IMR-90 (cell line): ENCODE measurements around the gene TMCC1. TPM values are rescaled to one million over a fixed set of nuclear protein-coding genes. Genes with fewer than 3 reads are reported as not detected.

Experiments
- ATAC-seq: fragments of 200-7000 bp; cut with Tn5 transposase; 2 replicates; pipeline ENCODE4 v1.9.1; 2020; ENCODE audit warnings: low read depth, mild to moderate bottlenecking, moderate library complexity
- BruUV-seq: library from RNA; stranded (reverse); fragments of 400-500 nt; replicated peaks from 2 replicates; lab custom pipeline; 2021; lab: Mats Ljungman, UMichigan
- CTCF ChIA-PET: fragments of 300-600 bp; formaldehyde crosslinking; extraction: SDS; loops from one replicate; lab custom pipeline; 2021; ENCODE audit warnings: antibody characterized with exemption; lab: Yijun Ruan, JAX
- POLR2A ChIA-PET: fragments of 300-600 bp; sonication (Branson Sonifier 250); formaldehyde crosslinking; loops from one replicate; lab custom pipeline; 2022; ENCODE audit warnings: antibody characterized with exemption; ENCODE audit not compliant: unreplicated experiment; lab: Charles Lee
- DNase-seq: peaks from one replicate; pipeline ENCODE4 v3.0.0; 2013
- H2AFZ ChIP-seq: replicated peaks from 2 replicates; pipeline ENCODE3; 2013; ENCODE audit warnings: low read length, mild to moderate bottlenecking; ENCODE audit not compliant: poor library complexity
- H2AK5ac ChIP-seq: 2 replicates; pipeline ENCODE4 v1.6.1; 2013; ENCODE audit warnings: low read depth, low read length, inconsistent platforms
- H2AK9ac ChIP-seq: replicated peaks from 2 replicates; pipeline ENCODE3; 2013; ENCODE audit warnings: mild to moderate bottlenecking, low read depth, low read length, moderate library complexity; ENCODE audit not compliant: poor library complexity
- H2BK120ac ChIP-seq: 2 replicates; pipeline ENCODE4 v1.6.1; 2013; ENCODE audit warnings: low read depth, low read length, inconsistent platforms
- H2BK15ac ChIP-seq: 3 replicates; pipeline ENCODE4 v1.6.1; 2013; ENCODE audit warnings: low read depth, low read length, inconsistent platforms
- H2BK20ac ChIP-seq: 2 replicates; pipeline ENCODE4 v1.6.1; 2013; ENCODE audit warnings: low read depth, mild to moderate bottlenecking, inconsistent platforms, low read length, moderate library complexity
- H2BK5ac ChIP-seq: 2 replicates; pipeline ENCODE4 v1.6.1; 2013; ENCODE audit warnings: mild to moderate bottlenecking, low read depth, low read length, inconsistent platforms; ENCODE audit not compliant: poor library complexity, severe bottlenecking
- H3K14ac ChIP-seq: replicated peaks from 2 replicates; pipeline ENCODE4 v1.6.1; 2013; ENCODE audit warnings: low read depth, low read length, inconsistent platforms
- H3K18ac ChIP-seq: 2 replicates; pipeline ENCODE4 v1.6.1; 2013; ENCODE audit warnings: low read depth, low read length, control low read depth
- H3K23ac ChIP-seq: 2 replicates; pipeline ENCODE4 v1.6.1; 2013; ENCODE audit warnings: low read depth, low read length, inconsistent platforms
- H3K27ac ChIP-seq: 2 replicates; pipeline ENCODE4 v1.5.1; 2013; ENCODE audit warnings: mild to moderate bottlenecking, control low read depth, low read length; ENCODE audit not compliant: insufficient read depth
- H3K27me3 ChIP-seq: 2 replicates; pipeline ENCODE4 v1.6.1; 2013; ENCODE audit warnings: low read length; ENCODE audit not compliant: control insufficient read depth, insufficient read depth
- H3K36me3 ChIP-seq: 2 replicates; pipeline ENCODE4 v1.6.1; 2013; ENCODE audit warnings: low read length, mixed read lengths; ENCODE audit not compliant: control insufficient read depth, insufficient read depth
- H3K4ac ChIP-seq: 2 replicates; pipeline ENCODE4 v1.6.1; 2013; ENCODE audit warnings: low read depth, low read length, inconsistent platforms
- H3K4me1 ChIP-seq: 2 replicates; pipeline ENCODE4 v1.6.1; 2013; ENCODE audit warnings: low read length, mixed read lengths; ENCODE audit not compliant: control insufficient read depth, insufficient read depth
- H3K4me2 ChIP-seq: 2 replicates; pipeline ENCODE4 v1.6.1; 2013; ENCODE audit warnings: low read depth, mild to moderate bottlenecking, control low read depth, low read length, moderate library complexity
- H3K4me3 ChIP-seq: 2 replicates; pipeline ENCODE4 v1.5.1; 2013; ENCODE audit warnings: low read depth, mild to moderate bottlenecking, control low read depth, low read length, moderate library complexity; ENCODE audit not compliant: insufficient read depth
- H3K56ac ChIP-seq: 2 replicates; pipeline ENCODE4 v1.6.1; 2013; ENCODE audit warnings: low read length, inconsistent platforms; ENCODE audit not compliant: insufficient read depth; ENCODE audit errors: extremely low read depth
- H3K79me1 ChIP-seq, 2 experiments: 2 replicates each; pipeline ENCODE4 v1.6.1; 2013; ENCODE audit warnings: low read length in 2 of 2, inconsistent platforms in 1 of 2, low read depth in 1 of 2
- H3K9ac ChIP-seq: 2 replicates; pipeline ENCODE4 v1.6.1; 2013; ENCODE audit warnings: low read depth, low read length, control low read depth
- H3K9me1 ChIP-seq: 2 replicates; pipeline ENCODE4 v1.6.1; 2013; ENCODE audit warnings: low read length, inconsistent platforms; ENCODE audit not compliant: insufficient read depth
- H3K9me3 ChIP-seq: 2 replicates; pipeline ENCODE4 v1.6.1; 2013; ENCODE audit warnings: low read length; ENCODE audit not compliant: control insufficient read depth, insufficient read depth
- H4K20me1 ChIP-seq: 2 replicates; pipeline ENCODE4 v1.6.1; 2013; ENCODE audit warnings: low read length, inconsistent platforms; ENCODE audit not compliant: insufficient read depth
- H4K5ac ChIP-seq: 2 replicates; pipeline ENCODE4 v1.6.1; 2013; ENCODE audit warnings: mild to moderate bottlenecking, low read depth, low read length, control low read depth
- H4K8ac ChIP-seq, 2 experiments: 2 replicates each; pipeline ENCODE4 v1.6.1; 2013; ENCODE audit warnings: low read depth in 2 of 2, low read length in 2 of 2, control low read depth in 1 of 2, inconsistent platforms in 1 of 2
- H4K91ac ChIP-seq: 2 replicates; pipeline ENCODE4 v1.6.1; 2013; ENCODE audit warnings: low read depth, low read length, inconsistent platforms; ENCODE audit not compliant: insufficient read depth
- BHLHE40 ChIP-seq: fragments of 150-350 bp; IDR thresholded peaks from 2 replicates; pipeline ENCODE4 v1.6.1; 2016; ENCODE audit warnings: mild to moderate bottlenecking, low read depth, low read length
- CEBPB ChIP-seq: IDR thresholded peaks from 2 replicates; pipeline ENCODE4 v1.6.1; 2012; ENCODE audit warnings: low read depth, low read length, improper control_type of control experiment
- CHD1 ChIP-seq: IDR thresholded peaks from 2 replicates; pipeline ENCODE4 v1.6.1; 2012; ENCODE audit warnings: low read depth, low read length, improper control_type of control experiment
- FOS ChIP-seq: fragments of 150-350 bp; IDR thresholded peaks from 2 replicates; pipeline ENCODE4 v1.6.1; 2016; ENCODE audit warnings: low read depth, low read length
- MAFK ChIP-seq: IDR thresholded peaks from 2 replicates; pipeline ENCODE4 v1.6.1; 2012; ENCODE audit warnings: low read depth, low read length, improper control_type of control experiment
- MAZ ChIP-seq: IDR thresholded peaks from 2 replicates; pipeline ENCODE4 v1.6.1; 2012; ENCODE audit warnings: low read depth, mild to moderate bottlenecking, low read length, improper control_type of control experiment, moderate library complexity, borderline replicate concordance
- NFE2L2 ChIP-seq: fragments of 150-350 bp; IDR thresholded peaks from 2 replicates; pipeline ENCODE4 v1.6.1; 2016; ENCODE audit warnings: low read depth, mild to moderate bottlenecking, low read length
- POLR2A ChIP-seq: IDR thresholded peaks from 2 replicates; pipeline ENCODE4 v1.6.1; 2012; ENCODE audit warnings: mild to moderate bottlenecking, low read depth, low read length
- RAD21 ChIP-seq: IDR thresholded peaks from 2 replicates; pipeline ENCODE4 v1.6.1; 2012; ENCODE audit warnings: low read length, improper control_type of control experiment
- RCOR1 ChIP-seq: IDR thresholded peaks from 2 replicates; pipeline ENCODE4 v1.6.1; 2012; ENCODE audit warnings: mild to moderate bottlenecking, low read length, improper control_type of control experiment; ENCODE audit not compliant: insufficient replicate concordance
- RFX5 ChIP-seq: IDR thresholded peaks from 2 replicates; pipeline ENCODE4 v1.8.0; 2012; ENCODE audit warnings: low read depth, mild to moderate bottlenecking, low read length, moderate library complexity
- SMC3 ChIP-seq: fragments of 150-350 bp; IDR thresholded peaks from 2 replicates; pipeline ENCODE4 v1.6.1; 2016; ENCODE audit warnings: low read depth, mild to moderate bottlenecking, antibody characterized with exemption, low read length, moderate library complexity
- WGBS, 2 experiments: methylation state at CpG; one replicate each; pipeline versions ENCODE4 v1.1.5 to v1.1.7; 2013; ENCODE audit warnings: missing lambda C conversion rate in 2 of 2; ENCODE audit not compliant: insufficient read length in 1 of 2; ENCODE audit errors: extremely low coverage in 2 of 2; 5-methylcytosine and 5-hydroxymethylcytosine counted together
- dilution Hi-C: fragments of 300-500 bp; cut with HindIII; formaldehyde crosslinking; loops from one replicate; pipeline ENCODE4 v1.14.3; 2018; ENCODE audit warnings: low sequenced_read_pairs; ENCODE audit not compliant: unreplicated experiment
- in situ Hi-C: fragments of 300-500 bp; cut with MboI; formaldehyde crosslinking; loops from 3 replicates; pipeline ENCODE4 v1.14.3; 2019; ENCODE audit warnings: low sequenced_read_pairs, inconsistent platforms, mixed read lengths
- intact Hi-C: fragments of 100-400 bp; cut with micrococcal nuclease; formaldehyde crosslinking; loops from 2 replicates; pipeline ENCODE4 v1.10.0; 2022
- polyA plus RNA-seq, 3 experiments: library from polyadenylated mRNA; depleted of rRNA; stranded (reverse); fragments of >200 nt; gene quantifications; 2 replicates each; pipeline ENCODE4 v1.2.3, GENCODE V29; 2012; ENCODE audit warnings: low replicate concordance in 1 of 3
- total RNA-seq: library from RNA; depleted of rRNA; stranded (reverse); fragments of >200 nt; gene quantifications from 2 replicates; pipeline ENCODE4 v1.2.3, GENCODE V29; 2012
- TF ChIP-seq, protein P1 (sequence below): conservative IDR thresholded peaks from 2 replicates; pipeline ENCODE4 v1.5.1; 2012; ENCODE audit warnings: mild to moderate bottlenecking, low read depth, low read length, improper control_type of control experiment

TMCC1 gene
- total and polyA plus RNA-seq, 2 of the 4 experiments (the other 2 are of a cell fraction) = 5.0 to 7.3 TPM

DNA sequence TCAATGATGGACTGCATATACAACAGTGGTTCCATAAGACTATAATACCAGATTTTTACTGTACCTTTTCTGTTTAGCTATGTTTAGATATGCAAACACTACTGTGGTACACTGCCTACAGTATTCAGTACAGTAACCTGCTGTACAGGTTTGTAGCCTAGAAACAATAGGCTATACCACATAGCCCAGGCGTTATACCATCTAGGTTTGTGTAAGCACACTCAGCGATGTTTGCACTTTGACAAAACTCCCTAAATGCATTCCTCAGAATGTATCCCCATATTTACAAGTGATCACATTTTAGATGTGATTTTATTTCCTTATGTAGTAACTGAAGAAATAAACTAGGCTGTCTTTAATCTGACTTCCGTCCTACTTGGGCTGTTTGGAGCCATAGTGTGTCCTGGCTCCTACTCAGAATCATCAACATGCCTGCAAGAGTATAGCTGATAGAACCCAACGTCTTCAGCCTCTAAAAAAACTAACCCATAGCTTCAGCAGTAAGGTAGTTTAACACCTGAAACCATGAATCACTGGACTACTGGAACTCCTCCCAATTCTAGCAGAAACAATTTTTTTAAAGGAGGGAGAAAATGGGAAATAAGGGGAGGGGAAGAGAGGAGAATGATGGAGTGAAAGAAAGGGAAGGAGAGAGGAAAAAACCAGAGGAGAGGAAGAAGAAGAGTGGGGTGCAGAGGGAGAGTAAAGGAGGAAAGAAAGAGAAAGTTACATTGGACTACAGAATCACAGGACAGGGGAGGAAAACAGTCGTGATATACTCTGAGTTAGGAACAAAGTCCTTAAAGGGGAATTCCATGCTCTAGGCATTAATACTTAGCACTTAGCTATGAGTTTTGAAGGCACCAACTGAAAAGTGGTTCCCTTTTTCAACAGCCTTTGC is 219.4 kb downstream of the TMCC1 start:
- no CpG with 5 or more reads among the region's 5 CpGs for WGBS, 2 experiments
- POLR2A ChIA-PET = no interaction called here
- Histone ChIP-seq H3K4me1 (no peaks in the 10 kb centered on the region), H3K4me3 (no peak overlapping the region), H3K9me3 (no peaks in the 10 kb centered on the region), H2AK9ac (no peak overlapping the region), H3K18ac (no peak overlapping the region), H3K27ac (no peak overlapping the region), H3K79me1 (peaks cover 0 to 3% of the 10 kb centered on the region in 2 experiments; a peak in 1 of 4 replicates), H2AK5ac (no peak overlapping the region), H3K9ac (no peak overlapping the region), H2BK5ac (no peak overlapping the region), H3K56ac (no peak overlapping the region), H3K23ac (no peak overlapping the region), H3K36me3 (peaks cover 9% of the 10 kb centered on the region; the same call in 1 of the 2 replicates), H4K20me1 (no peaks in the 10 kb centered on the region; the same call in 1 of the 2 replicates), H3K9me1 (peaks cover 2% of the 10 kb centered on the region; the same call in 1 of the 2 replicates), H4K91ac (no peak overlapping the region), H3K27me3 (no peaks in the 10 kb centered on the region), H2AFZ (no peak overlapping the region), H2BK20ac (no peak overlapping the region), H2BK120ac (no peak overlapping the region), H2BK15ac (no peak overlapping the region), H3K4ac (no peak overlapping the region), H3K14ac (no peak overlapping the region), H4K8ac (no peak overlapping the region), H3K4me2 (no peak overlapping the region), H4K5ac (no peak overlapping the region)
- no TSS peak for BruUV-seq
- no peak for DNase-seq
- intact Hi-C loops = no loop called here
- in situ Hi-C loops = no loop called here
- CTCF ChIA-PET = interaction anchor here (0.6 to 0.7 kb wide), 3 partner anchors 181 to 347 kb away, joined by 3 to 6 read pairs (median 4); no protein-coding TSS in a partner anchor
- ATAC-seq = no peak
- TF ChIP-seq, protein P1, sequence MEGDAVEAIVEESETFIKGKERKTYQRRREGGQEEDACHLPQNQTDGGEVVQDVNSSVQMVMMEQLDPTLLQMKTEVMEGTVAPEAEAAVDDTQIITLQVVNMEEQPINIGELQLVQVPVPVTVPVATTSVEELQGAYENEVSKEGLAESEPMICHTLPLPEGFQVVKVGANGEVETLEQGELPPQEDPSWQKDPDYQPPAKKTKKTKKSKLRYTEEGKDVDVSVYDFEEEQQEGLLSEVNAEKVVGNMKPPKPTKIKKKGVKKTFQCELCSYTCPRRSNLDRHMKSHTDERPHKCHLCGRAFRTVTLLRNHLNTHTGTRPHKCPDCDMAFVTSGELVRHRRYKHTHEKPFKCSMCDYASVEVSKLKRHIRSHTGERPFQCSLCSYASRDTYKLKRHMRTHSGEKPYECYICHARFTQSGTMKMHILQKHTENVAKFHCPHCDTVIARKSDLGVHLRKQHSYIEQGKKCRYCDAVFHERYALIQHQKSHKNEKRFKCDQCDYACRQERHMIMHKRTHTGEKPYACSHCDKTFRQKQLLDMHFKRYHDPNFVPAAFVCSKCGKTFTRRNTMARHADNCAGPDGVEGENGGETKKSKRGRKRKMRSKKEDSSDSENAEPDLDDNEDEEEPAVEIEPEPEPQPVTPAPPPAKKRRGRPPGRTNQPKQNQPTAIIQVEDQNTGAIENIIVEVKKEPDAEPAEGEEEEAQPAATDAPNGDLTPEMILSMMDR = no peak
- TF ChIP-seq MAFK (no peak), BHLHE40 (no peak), CHD1 (no peak), CEBPB (no peak), RCOR1 (no peak), MAZ (no peak), RFX5 (no peak), FOS (no peak), POLR2A (no peak), SMC3 (no peak), NFE2L2 (no peak), RAD21 (no peak)
- dilution Hi-C loops = no loop called here
